ENCODE results near the gene SORBS1.

SORBS1 gene

GRCh38 chr10:95532536-95532935, 28.6 kb downstream of the SORBS1 start:
- no peak overlapping the region for H3K4me3 ChIP-seq (ENCODE audit: insufficient read depth, low read length, poor library complexity, severe bottlenecking)
- no peaks in the 10 kb centered on the region for H3K79me2 ChIP-seq (ENCODE audit: insufficient read depth, low read length)
- H2AFZ ChIP-seq (ENCODE audit: low read depth, low read length, severe bottlenecking): no peak overlapping the region
- H3K36me3 ChIP-seq (ENCODE audit: low read length): no peaks in the 10 kb centered on the region
- no peak overlapping the region for H3K9ac ChIP-seq (ENCODE audit: low read length)
- H3K27me3 ChIP-seq (ENCODE audit: low read length): no peaks in the 10 kb centered on the region
- no peak overlapping the region for H3K4me2 ChIP-seq (ENCODE audit: low read depth, low read length, poor library complexity, severe bottlenecking)
- H3K27ac ChIP-seq (ENCODE audit: low read depth, low read length): no peak overlapping the region
- H4K20me1 ChIP-seq (ENCODE audit: low read depth, low read length): no peaks in the 10 kb centered on the region
- TF ChIP-seq EZH2phosphoT487 (conservative IDR thresholded peaks at IDR 0.05; ENCODE audit: low read length) (no peak), CTCF (IDR thresholded peaks at IDR 0.05; ENCODE audit: insufficient read depth, low read length, poor library complexity, severe bottlenecking) (no peak)
- H3K9me3 ChIP-seq (ENCODE audit: insufficient read depth, low read length): no peaks in the 10 kb centered on the region
- H3K9me2 ChIP-seq (replicated peaks; ENCODE audit: insufficient read depth, low read length): no peaks in the 10 kb centered on the region
- no peaks in the 10 kb centered on the region for H3F3A ChIP-seq (ENCODE audit: insufficient read depth)

- Histone ChIP-seq H3K27me3 (ENCODE audit: low read length) (no peaks in the 10 kb centered on the region), H2AFZ (ENCODE audit: low read depth, low read length, severe bottlenecking) (no peak overlapping the region), H3K27ac (ENCODE audit: low read depth, low read length) (no peak overlapping the region), H4K20me1 (ENCODE audit: low read depth, low read length) (no peaks in the 10 kb centered on the region), H3F3A (ENCODE audit: insufficient read depth) (no peaks in the 10 kb centered on the region), H3K4me2 (ENCODE audit: low read depth, low read length, poor library complexity, severe bottlenecking) (no peak overlapping the region), H3K9me3 (ENCODE audit: insufficient read depth, low read length) (no peaks in the 10 kb centered on the region), H3K79me2 (ENCODE audit: insufficient read depth, low read length) (no peaks in the 10 kb centered on the region), H3K9me2 (replicated peaks; ENCODE audit: insufficient read depth, low read length) (no peaks in the 10 kb centered on the region), H3K9ac (ENCODE audit: low read length) (no peak overlapping the region), H3K4me3 (ENCODE audit: insufficient read depth, low read length, poor library complexity, severe bottlenecking) (no peak overlapping the region), H3K36me3 (ENCODE audit: low read length) (no peaks in the 10 kb centered on the region)
- TF ChIP-seq CTCF (IDR thresholded peaks at IDR 0.05; ENCODE audit: insufficient read depth, low read length, poor library complexity, severe bottlenecking) (no peak), EZH2phosphoT487 (conservative IDR thresholded peaks at IDR 0.05; ENCODE audit: low read length) (no peak)
Observed at GRCh38 chr10:95531994-95532399, 29.2 kb downstream of the SORBS1 start.

GRCh38 chr10:95531058-95531809, 29.9 kb downstream of the SORBS1 start:
- H3K27ac ChIP-seq (ENCODE audit: low read depth, low read length): no peak overlapping the region
- H3K27me3 ChIP-seq (ENCODE audit: low read length): no peaks in the 10 kb centered on the region
- H3K79me2 ChIP-seq (ENCODE audit: insufficient read depth, low read length): no peaks in the 10 kb centered on the region
- H3K4me2 ChIP-seq (ENCODE audit: low read depth, low read length, poor library complexity, severe bottlenecking): no peak overlapping the region
- no peak overlapping the region for H3K4me3 ChIP-seq (ENCODE audit: insufficient read depth, low read length, poor library complexity, severe bottlenecking)
- no peaks in the 10 kb centered on the region for H3F3A ChIP-seq (ENCODE audit: insufficient read depth)
- H4K20me1 ChIP-seq (ENCODE audit: low read depth, low read length): no peaks in the 10 kb centered on the region
- no peaks in the 10 kb centered on the region for H3K9me3 ChIP-seq (ENCODE audit: insufficient read depth, low read length)
- TF ChIP-seq CTCF (IDR thresholded peaks at IDR 0.05; ENCODE audit: insufficient read depth, low read length, poor library complexity, severe bottlenecking): no peak
- TF ChIP-seq EZH2phosphoT487 (conservative IDR thresholded peaks at IDR 0.05; ENCODE audit: low read length): no peak
- no peaks in the 10 kb centered on the region for H3K9me2 ChIP-seq (replicated peaks; ENCODE audit: insufficient read depth, low read length)
- no peaks in the 10 kb centered on the region for H3K36me3 ChIP-seq (ENCODE audit: low read length)
- no peak overlapping the region for H3K9ac ChIP-seq (ENCODE audit: low read length)
- no peak overlapping the region for H2AFZ ChIP-seq (ENCODE audit: low read depth, low read length, severe bottlenecking)

Measured in SU-DHL-6 (cell line).